ENCODE measurements around the gene RAPGEF6.
A peak's percentile ranks its signal among the peaks of the same experiment; 100 is the strongest.
"Not testable (repeated sequence)": the region's sequence is repeated elsewhere in the genome, so short reads cannot be mapped to it uniquely, and the experiment has no call there.

Gene RAPGEF6

DNA sequence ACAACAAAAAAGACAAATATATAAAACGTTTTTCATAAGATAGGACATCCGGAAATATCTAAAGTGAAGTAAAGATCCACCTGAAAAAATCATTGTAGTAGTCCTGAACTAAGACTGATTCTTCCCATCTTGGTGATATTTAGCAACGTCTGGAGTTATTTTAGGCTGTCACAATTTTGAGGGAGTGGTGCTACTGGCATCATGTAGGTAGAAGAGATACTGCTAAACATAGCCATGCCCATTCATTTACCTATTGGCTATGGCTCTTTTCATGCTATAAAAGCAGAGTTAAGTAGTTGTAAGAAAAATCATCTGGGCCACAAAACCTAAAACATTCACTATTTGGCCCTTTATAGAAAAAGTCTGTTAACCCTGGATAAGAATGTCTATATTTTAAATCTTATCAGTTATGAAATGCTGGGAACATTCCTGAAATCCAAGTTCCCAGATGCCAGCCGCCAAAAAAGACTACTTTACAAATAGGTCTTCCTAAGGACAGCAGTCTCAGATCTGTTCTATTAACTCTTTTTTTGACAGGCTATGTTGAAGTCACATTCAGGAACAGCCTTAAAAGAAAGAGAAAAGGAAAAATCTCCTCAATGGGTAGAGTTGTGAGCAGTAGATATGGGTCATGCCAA lies 27.0 kb downstream of the RAPGEF6 start:
- no peak for DNase-seq

DNA sequence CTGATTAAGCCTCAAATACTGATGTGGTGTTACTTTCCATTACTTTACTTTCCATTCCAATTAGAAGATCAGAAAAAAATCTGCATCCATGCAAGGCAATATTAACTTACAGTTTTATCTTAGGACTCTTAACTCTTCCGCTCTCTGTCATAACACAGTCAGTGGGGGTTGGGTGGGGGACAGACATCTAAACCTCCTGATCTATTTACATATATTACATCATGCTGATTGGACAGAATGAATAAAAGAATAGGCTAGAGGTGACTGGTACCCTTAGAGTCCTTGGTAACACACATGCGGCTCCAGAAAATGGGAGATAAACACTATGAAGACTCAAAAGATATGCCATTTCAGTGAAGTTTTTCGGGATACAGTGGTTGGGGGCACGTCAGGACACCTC lies 27.6 kb downstream of the RAPGEF6 start:
- no peak for DNase-seq

DNA sequence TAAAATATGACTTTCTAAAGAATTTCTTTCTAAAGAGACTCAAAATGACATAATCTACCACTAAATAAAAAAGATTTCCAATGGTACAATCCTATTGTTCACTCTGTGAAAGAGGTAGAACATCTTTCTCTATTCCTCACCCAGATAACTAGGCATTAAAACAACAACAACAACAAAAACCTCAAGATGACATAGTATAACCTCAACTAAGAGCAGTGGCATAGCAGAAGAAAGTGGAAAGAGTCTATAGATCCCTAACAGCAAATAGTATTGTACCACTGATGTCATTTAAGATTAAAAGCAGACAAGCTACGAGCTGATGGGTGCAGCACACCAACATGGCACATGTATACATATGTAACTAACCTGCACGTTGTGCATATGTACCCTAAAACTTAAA lies 29.9 kb downstream of the RAPGEF6 start:
- no peak for DNase-seq

DNA sequence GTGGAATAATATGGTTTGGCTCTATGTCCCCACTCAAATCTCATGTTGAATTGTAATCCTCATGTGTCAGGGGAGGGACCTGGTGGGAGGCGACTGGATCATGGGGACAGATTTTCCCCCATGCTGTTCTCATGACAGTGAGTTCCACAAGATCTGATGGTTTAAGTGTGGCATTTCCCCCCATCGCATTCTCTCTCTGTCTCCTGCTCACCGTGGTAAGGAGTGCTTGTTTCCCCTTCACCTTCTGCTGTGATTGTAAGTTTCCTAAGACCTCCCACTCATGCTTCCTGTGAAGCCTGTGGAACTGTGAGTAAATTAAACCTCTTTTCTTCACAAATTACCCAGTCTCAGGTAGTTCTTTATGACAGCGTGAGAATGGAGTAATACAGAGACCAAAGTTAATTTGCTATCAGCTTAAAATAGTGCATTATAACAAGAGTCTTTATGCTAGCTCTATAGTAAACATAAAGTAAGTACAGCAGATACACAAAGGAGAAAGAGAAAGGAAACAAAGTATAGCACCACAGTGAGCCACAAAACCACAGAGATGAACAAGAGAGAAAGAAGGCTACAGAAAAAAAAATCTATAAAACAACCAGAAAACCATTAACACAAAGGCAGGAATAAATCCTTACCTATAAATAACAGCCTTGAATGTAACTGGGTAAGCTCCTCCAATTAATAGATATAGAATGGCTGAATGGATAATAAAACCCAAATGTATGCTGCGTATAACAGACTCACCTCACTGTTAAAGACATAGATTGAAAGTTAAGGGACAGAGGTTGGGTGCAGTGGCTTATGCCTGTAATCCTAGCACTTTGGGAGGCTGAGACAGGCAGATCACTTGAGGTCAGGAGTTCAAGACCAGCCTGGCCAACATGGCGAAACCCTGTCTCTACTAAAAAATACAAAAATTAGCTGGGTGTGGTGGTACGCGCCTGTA lies 39.7 kb downstream of the RAPGEF6 start:
- peak; percentile 12 to 19 for DNase-seq

DNA sequence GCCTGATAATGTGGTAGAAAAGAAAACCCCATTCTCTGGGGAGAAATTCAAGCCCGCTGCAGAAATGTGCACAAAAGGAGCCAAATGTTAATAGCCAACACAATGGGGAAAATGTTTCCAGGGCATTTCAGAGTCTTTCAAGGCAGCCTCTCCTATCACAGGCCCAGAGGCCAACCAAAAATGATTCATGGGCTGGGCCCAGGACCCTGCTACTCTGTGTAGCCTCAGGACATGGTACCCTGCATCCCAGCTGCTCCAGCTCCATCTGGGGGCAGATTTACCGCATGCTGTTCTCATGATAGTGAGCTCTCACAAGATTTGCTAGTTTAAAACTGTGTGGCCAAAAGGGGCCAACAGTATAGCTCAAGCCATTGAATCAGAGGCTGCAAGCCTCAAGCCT lies 41.1 kb downstream of the RAPGEF6 start:
- DNase-seq: no peak

DNA sequence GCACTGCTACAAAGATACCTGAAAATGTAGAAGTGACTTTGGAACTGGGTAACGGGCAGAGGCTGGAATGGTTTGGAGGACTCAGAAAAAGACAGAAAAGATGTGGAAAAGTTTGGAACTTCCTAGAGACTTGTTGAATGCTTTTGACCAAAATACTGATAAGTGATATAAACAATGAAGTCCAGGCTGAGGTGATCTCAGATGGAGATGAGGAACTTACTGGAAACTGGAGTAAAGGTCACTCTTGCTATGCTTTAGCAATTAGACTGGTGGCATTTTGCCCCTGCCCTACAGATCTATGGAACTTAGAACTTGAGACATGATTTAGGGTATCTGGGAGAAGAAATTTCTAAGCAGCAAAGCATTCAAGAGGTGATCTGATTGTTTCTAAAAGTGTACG lies 41.6 kb downstream of the RAPGEF6 start:
- not testable (repeated sequence) for DNase-seq

DNA sequence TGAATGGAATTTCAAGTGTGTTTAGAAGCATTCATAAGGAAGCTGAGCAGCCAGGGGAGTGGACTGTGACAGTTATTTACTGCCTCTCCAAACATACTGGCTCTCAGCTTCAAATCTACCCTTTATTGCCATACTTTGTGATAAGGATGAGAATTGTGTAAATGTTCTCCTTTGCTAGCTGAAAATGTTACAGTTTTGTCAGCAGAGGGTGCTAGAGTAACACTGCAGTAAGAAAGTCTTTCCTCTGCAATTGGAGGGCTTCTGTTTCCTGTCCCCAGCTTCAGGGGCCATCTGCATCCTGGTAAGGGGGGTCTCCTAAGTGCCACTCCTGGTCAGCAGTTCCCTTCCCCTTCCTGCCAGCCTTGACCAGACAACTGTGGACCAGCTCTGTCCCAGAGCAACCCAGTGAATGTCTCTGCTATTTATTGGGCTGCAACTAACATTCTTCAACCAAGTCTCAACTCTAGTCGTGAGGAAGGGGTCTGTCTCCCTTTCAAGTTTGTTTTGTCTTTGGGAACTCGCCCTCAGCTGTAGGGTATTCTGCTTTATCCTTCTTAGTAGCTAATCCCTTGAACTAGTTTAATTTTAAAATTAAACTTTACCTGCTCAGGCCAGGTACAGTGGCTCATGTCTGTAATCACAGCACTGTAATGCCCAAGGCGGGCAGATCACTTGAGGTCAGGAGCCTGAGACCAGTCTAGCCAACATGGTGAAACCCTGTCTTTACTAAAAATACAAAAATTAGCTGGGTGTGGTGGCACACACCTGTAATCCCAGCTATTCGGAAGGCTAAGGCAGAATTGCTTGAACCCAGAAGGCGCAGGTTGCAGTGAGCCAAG lies 45.3 kb downstream of the RAPGEF6 start:
- no peak for DNase-seq

DNA sequence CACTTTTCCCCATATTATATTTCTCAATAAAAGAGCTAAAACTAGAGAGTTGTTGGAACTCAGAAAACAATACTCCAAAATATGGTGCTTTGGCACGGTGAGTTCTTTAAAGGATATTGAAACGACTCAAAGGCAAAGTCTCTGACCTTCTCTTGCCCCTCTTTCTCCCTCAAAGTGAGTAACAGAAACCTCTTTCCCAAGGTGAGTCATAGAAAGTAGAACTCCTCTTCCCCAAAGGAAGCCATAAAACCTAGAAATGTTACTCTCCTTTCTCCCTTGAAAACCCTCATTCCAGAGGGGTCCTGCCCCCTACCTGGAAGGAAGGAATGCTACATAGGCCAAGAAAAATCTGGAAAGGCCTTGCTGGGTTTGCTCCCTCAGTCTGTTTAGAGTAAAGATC lies 47.5 kb downstream of the RAPGEF6 start:
- no peak for DNase-seq

DNA sequence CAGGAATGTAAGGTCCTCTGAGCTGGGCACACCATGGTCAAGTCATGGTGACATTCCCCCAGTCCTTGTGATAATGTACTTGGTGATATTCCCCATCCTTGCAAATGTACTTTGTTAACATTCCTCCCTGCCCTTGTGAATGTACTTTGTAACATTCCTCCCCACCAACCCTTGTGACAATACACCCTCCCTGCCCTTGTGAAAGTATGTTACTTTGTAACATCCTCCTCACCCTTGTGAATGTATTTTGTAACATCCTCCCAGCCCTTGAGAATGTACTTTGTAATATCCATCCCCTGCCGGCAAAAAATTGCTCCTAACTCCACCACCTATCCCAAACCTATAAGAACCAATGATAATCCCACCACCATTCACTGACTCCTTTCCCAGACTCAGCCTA lies 53.3 kb downstream of the RAPGEF6 start:
- no peak for DNase-seq

DNA sequence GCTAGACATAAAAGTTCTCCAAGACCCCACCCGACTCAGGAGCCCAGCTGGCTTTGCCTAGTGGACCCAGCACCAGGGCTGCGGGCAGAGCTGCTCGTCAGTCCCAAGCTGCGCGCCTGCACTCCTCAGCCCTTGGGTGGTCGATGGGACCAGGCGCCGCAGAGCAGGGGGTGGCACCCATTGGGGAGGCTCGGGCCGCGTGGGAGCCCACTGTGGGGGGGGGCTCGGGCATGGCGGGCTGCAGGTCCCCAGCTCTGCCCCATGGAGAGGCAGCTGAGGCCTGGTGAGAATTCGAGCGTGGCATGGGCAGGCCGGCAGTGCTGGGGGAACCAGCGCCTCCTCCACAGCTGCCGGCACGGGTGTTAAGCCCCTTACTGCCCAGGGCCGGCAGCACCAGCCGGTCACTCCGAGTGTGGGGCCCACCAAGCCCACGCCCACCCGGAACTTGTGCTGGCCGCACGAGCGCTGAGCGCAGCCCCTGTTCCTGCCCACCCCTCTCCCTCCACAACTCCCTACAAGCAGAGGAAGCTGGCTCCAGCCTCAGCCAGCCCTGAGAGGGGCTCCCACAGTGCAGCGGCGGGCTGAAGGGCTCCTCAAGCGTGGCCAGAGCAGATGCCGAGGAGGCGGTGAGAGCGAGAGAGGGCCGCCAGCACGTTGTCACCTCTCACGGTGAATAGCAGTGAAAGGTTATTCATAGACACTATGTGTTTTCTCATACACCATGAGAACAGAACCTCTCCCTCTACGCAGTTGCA lies 54.9 kb downstream of the RAPGEF6 start:
- no peak for DNase-seq

DNA sequence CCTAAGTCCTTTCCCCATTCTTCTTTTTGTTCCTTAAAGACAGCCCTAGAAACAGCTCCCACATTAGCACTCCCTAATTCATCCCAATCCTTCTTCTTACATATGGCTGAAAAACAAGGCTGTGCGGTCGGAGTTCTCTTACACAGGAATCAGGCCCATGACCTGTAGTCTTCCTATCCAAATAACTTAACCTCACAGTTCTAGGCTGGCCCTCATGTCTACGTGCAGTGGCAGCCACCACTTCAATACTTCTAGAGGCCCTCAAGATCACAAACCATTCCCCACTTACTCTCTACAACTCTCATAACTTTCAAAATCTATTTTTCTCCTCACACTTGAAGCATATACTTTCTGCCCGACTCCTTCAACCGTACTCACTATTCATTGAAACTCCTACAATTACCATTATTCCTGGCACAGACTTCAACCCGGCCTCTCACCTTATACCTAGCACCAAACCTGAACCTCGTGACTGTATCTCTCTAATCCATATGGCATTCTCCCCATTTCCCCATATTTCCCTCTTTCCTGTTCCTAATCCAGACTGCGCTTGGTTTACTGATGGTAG lies 59.3 kb downstream of the RAPGEF6 start:
- DNase-seq: no peak

DNA sequence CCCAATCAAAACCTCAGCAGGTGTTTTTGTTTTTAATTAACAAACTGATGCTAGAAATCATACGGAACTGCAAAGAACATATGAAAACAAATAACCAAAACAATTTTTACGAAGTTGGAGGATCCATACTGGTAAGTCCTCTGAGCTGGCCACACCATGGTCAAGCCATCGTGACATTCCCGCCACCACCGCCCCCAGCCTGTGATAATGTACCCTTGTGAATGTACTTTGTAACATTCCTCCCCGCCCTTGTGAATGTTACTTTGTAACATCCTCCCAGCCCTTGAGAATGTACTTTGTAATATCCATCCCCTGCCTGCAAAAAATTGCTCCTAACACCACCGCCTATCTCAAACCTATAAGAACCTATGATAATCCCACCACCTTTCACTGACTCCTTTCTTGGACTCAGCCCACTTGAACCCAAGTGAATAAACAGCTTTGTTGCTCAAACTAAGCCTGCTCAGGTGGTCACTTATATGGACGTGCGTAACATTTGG lies 63.3 kb downstream of the RAPGEF6 start:
- no peak for DNase-seq

DNA sequence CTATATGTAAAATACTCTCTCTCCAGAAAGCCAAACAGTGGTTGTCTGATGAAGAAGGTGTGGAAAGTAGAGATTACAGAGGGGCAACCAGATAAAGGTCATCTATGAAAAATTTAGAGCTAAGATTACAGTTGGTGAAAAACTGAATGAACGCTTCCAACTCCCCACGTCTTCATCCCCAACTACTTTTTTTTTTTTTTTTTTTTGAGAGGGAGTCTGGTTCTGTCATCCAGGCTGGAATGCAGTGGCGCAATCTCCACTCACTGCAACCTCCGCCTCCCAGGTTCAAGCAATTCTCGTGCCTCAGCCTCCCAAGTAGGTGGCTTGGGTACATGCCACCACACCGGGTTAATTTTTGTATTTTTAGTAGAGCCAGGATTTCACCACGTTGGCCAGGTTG lies 64.3 kb downstream of the RAPGEF6 start:
- DNase-seq: no peak

DNA sequence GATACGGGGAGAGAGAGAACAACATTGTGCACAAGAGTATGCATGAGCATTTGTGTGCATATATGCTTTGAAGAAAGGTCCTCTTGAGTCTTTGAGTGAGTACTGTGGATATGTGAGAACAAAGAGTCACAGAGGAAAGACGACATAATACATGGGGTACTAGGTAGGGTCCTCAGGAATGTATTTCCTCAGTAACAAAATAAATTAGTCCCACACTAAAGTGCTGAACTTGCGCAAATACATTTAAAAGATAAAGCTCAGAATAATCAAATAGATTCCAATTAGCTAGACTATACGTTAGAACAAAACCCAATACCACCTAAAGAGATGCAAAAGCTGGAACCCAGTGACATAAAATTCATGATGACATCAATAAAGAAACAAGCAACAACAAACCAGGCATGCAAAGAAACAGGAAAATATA lies 70.8 kb downstream of the RAPGEF6 start:
- no peak for DNase-seq

DNA sequence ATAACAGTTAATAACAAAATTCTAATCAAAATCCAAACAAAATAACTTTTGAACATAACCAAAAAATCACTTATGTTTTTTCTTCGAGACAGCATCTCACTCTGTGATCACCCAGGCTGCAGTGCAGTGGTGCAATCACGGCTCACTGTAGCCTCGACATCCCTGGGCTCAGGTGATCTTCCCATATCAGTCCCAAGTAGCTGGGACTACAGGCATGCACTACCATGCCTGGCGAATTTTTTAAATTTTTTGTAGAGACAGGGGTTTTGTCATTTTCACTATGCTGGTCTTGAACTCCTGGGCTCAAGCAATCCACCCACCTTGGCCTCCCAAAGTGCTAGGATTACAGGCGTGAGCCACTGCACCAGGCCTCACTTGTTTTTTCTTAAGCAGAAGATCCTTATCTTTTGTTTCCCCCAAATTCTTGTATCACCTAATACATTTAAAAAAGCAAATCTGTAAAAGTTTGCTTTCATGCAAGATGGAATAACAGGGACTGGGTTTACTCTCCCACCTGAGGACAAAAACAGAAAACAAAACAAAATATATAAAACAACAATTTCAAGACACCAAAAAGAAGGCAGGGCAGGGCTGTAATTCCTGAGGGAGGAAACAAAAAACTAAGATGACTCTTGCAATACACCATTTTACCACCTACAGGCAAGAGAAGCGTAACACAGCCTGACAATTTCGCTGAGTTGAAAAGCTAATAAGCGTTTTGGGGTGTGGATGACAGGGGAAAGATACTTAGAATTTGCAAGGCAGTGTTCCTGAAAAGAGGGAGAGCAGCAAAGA lies 71.4 kb downstream of the RAPGEF6 start:
- DNase-seq: no peak

DNA sequence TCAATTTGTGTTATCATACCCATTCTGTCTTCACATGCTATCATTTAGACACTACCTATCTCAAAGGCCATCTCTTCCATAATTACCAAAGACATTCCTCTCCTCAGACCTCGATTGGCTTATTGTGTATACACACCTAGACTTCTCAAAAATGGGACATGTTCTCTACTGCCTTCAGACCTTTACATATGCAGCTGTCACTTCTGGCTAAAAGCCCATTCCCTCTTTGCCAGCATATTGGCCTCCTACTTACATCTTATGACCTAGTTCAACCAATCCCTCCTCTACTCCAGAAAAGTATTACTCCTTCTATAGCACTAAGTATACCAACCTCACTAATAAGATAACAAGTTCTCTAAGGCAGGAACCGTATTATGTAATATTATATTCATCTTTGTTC lies 84.4 kb downstream of the RAPGEF6 start:
- no peak for DNase-seq

DNA sequence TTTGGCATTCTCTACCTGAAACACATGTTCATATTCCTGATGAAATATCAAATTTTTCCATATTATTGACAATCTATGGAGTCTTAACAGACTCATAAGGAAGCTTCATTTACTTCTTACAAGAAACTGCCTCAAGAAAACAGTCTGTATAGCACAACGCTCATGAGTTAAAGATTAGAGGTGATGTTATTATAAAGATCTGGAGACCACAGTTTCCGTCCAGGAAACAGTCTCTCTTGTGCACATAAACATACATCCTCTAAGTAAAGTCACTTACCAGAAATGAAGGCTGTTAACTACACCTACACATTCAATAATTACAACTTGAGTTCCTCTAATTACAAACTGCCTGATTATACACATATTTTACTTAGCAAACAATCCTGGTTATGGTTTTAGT lies 86.9 kb downstream of the RAPGEF6 start:
- no peak for DNase-seq

DNA sequence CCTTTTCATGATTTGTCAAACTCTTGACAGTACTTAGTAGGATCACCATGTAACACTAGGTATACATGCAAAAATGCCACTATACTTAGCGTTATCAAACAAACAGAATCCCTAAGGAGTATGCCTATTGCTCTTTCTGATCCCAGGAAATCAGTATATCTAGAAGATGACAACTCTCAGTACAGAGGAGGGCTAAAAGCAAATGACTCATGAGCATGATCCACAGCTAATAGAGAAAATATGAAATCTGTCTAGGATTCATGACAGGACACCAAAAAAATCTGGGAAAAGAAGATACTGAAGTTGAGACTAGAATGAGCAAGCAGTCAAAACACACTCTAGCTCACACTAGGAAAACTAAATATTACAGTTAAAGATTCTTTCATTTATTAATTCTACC lies 89.2 kb downstream of the RAPGEF6 start:
- no peak for DNase-seq

DNA sequence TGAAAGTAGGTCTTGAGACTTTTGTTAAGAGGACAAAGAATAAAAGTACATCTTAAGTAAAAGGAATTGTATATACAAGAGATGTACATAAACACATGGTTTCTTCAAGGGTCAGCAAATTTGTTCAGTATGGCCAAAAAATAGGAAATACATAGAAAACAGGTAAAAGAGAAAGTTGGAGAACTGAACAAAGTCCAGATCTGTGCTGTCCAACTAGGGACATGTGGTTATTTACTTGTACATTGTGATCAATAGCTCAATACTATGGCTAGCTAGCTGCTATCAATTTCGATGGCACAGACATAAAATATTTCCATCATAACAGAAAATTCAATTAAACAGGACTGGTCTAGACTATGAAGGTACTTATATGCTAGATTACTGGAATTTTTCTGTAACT lies 92.3 kb downstream of the RAPGEF6 start:
- DNase-seq: no peak

DNA sequence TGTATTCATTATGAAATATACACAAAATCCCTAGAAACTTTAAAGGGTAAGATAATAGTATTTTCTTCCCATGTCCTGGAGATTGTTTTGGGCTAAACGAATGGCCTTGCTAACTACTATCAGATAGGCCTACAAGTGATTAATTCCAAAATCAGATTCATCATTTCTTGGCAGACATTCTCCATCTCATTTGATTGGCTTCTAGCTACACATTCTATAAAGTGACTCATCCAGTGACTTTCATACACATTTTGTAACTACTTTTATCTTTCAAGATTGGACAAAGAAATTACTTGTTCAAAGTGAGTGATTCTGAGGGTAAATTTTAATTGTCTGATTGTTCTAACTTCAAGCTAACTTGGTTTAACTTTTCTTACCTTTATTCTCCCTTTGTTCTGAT lies 93.3 kb downstream of the RAPGEF6 start:
- no peak for DNase-seq

DNA sequence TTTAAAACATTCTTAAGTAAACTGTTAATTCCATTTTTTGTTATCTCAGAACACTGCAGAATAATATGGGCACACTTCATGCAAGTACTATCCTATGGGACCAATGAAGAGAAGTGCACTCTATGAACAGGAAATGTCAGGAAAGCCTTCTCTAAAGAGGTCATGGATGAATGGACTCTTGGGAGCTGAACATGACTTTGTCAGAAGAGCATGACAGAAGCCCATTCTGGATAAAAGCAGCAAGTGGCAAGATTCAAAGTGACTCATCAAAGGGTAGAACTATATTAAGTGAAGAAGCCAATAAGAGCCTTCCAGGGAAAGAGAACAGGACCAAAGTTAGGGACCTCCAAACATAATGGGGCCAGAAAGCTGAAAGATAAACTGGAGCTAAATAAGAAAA lies 94.0 kb downstream of the RAPGEF6 start:
- DNase-seq: no peak

Measured in activated CD4-positive, alpha-beta T cell treated with anti-CD3 and anti-CD28 coated beads, Interleukin-2, amount 50 U/mL, for 4 hours (primary cell).